Stimulated activated CD4-positive, alpha-beta T cell treated with anti-CD3 and anti-CD28 coated beads, Interleukin-2, amount 100 ng/mL, for 4 hours (primary cell): ENCODE data around the gene KCNJ12.
"Not testable (repeated sequence)": the region's sequence is repeated elsewhere in the genome, so short reads cannot be mapped to it uniquely, and the experiment has no call there.

Source experiments
- DNase-seq: peaks from one replicate; pipeline ENCODE4 v3.0.0-alpha.2; 2020; ENCODE audit warnings: low read depth

Gene KCNJ12

GRCh38 chr17:21349358-21350050 is 26.7 kb upstream of the KCNJ12 start:
- DNase-seq = not testable (repeated sequence)

DNA sequence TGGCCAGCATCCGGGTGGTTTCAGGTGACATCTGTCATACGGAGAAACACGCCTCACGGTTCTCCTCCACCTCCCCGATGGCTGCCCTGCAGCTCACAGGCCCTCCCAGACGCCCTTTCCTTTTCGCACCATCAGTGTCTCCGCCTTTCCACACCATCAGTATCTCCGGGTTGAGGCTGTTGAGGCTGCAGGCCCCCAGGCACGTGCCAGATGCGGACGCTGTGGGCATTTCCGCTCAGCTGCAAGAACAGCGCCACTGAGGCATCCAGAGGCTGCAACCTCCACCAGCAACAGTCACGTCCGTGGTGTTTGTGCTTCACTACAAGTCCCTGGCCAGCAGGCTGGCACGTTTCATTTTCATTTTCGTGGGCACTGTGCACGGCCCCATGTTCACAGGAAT is 25.7 kb upstream of the KCNJ12 start:
- not testable (repeated sequence) for DNase-seq

- no peak for DNase-seq
Observed at GRCh38 chr17:21351366-21352065, 24.6 kb upstream of the KCNJ12 start.

GRCh38 chr17:21352221-21352980 is 23.8 kb upstream of the KCNJ12 start:
- DNase-seq = no peak

DNA sequence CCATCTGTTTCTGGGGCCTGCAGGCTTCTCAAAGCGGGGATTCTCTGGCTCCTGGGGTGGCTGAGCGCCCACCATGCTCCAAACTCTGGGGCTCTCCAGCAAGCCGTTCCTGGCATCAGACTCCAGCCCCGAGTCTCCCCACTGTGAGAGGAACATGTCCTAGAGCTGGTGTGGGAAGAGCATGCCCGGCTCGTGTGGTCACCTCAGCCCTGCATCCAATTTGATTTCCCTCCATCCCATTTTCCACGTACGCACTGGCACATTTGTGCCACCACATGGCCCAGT is 23.2 kb upstream of the KCNJ12 start:
- no peak for DNase-seq

GRCh38 chr17:21353326-21354010 is 22.7 kb upstream of the KCNJ12 start:
- DNase-seq = no peak

DNA sequence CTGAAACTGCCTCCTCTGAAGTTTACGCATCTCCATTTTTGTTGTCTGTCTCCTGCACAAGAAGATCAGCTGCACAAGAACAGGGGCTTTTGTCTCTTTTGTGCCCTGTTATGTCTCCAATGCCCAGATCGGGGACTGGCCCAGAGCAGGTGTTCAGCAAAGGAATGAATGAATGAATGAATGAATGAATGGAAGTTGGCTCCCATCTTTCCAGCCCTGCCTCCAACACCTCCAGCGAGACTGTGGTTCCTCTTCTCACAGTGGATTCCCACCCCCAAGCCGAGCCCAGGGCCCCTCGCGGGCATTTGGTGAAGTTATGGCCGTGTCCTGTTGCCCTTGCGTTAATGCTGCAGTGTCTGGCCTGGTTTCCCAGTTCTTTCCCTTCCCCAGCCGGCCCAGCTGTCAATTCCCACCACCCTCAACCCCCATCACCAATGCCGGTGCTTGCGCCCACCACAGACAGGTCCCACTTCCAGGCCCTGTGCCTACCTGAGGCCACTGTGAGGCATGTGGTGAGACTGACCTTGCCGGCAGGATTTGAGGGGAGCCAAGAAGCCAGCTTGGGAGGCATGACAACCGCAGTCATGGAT is 21.3 kb upstream of the KCNJ12 start:
- no peak for DNase-seq

- DNase-seq = no peak
Observed at GRCh38 chr17:21355586-21355985, 20.6 kb upstream of the KCNJ12 start.

GRCh38 chr17:21356537-21357127 is 19.5 kb upstream of the KCNJ12 start:
- no peak for DNase-seq

DNA sequence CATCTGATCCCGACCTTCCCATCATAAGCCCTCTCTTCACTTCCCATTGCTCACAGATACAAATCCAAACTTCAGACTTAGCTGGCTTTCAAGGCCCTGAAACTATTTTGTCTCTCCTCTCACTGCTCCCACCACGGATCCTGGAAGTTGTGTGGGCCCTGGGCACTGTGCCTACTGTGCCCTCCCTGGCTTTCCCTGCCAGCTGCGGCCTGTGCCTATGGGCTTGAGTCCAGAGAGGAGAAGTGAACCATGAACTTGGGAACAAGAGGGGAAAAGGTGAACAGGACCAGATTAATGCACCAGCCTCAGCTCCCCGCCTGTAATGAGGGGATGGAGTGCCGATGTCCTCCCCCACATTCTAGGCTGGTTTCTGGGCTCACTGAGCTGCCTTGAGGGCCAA is 18.9 kb upstream of the KCNJ12 start:
- no peak for DNase-seq

- DNase-seq = no peak
Observed at GRCh38 chr17:21357696-21358656, 18.2 kb upstream of the KCNJ12 start.

DNA sequence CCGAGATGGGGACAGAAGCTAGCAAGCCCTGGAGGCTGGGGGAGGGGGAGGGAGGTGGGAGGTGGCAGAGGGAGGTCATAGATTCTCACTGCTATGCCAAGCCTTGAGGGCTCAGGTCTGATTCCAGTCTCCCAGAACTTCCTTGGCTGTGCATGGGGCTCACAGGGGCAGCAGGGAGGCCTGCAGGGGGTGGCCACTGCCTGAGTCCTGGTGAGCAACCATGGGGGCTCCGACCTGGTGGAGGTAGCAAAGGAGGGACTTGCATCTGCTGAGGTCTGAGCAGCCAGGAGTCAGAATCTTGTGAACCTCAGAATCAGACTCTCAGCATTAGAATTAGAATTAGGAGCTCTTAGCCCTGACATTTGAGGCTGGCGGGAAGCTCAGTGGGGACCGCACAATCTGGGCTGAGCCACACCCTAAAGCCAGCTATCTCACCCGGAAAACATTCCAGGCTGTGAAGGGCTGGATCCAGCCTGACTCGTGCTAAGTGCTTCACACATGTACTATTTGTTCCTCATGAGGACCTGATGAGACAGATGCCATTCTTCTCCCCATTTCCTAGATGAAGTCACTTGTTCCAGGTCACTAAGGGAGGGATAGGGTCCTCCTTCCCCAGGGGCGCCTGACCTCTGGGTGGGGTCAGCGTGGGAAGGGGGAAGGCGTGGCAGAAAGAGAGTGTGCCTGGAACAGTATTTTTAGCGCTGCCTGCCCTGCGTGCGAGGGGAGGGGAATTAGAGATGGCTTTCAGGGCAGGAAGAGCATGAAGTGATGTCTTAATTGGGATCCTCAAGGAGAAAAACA is 17.3 kb upstream of the KCNJ12 start:
- no peak for DNase-seq

DNA sequence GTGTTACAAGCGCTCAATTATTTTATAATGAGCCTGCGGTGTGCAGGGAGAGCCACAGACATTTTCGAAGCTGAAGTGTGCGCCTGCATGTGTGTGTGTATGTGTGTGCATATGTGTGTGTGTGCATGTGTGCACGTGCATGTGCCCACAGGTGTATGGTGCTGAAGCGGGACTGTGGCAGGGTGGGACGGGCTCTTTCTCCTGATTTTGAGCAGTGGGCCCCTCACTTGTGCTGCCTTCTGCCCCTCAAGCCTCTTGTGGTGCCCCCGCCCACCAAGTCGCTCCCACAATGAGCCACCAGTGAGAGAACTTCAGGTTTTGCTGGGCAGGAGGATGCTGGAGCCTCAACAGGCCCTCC is 16.7 kb upstream of the KCNJ12 start:
- DNase-seq = no peak

DNA sequence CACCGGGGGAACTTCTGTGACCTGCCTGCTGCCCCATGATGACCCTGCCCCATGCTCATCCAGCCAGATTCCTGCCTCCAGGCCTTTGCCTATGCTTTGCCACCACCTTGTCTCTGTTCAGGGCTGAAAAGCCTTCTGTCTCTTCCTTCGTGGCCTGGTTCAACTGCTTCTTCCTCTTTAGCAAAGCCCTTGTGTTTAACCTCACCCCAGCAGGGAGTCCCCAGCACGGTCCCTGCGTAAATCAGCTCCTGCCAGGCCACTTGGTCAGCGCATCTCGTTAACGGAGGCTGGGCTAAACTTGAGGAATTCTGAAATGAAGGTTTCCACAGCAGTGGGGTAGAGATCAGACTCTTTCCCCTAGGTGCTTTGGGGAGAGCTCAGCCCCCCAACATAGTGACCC is 16.1 kb upstream of the KCNJ12 start:
- DNase-seq = no peak

- no peak for DNase-seq
Observed at GRCh38 chr17:21361020-21361809, 14.9 kb upstream of the KCNJ12 start.

DNA sequence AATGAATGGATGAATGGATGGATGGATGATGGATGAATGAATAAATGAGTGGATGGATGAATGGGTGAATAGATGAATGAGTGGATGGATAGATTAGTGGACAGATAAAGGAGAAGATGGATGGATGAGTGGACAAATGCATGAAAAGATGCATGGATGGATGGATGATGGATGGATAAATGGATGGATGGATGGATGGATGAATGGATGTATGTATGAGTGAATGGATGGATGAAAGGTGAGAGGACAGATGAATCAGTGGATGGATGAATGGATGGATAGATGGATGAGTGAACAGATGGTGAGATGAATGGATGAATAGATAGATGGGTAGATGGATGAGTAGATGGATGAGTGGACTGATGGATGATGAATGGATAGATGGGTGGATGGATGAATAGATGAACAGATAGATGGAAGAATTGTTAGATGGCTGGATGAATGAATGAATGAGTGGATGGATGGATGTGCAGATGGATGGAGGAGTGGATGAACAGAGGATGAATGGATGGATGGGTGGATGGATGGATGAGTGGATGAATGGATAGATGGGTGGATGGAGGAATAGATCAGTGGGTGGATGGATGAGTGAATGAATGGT is 13.7 kb upstream of the KCNJ12 start:
- DNase-seq = no peak

- no peak for DNase-seq
Observed at GRCh38 chr17:21363776-21364642, 12.1 kb upstream of the KCNJ12 start.

GRCh38 chr17:21365016-21365415 is 11.1 kb upstream of the KCNJ12 start:
- no peak for DNase-seq
